NCI-H2107 (cell line): ENCODE results near the gene SUGT1.
"Not testable (repeated sequence)": the region's sequence is repeated elsewhere in the genome, so short reads cannot be mapped to it uniquely, and the experiment has no call there.

Source experiments
- DNase-seq: peaks from one replicate; lab custom pipeline; 2025; lab: John Stamatoyannopoulos, UW

SUGT1 gene

DNA sequence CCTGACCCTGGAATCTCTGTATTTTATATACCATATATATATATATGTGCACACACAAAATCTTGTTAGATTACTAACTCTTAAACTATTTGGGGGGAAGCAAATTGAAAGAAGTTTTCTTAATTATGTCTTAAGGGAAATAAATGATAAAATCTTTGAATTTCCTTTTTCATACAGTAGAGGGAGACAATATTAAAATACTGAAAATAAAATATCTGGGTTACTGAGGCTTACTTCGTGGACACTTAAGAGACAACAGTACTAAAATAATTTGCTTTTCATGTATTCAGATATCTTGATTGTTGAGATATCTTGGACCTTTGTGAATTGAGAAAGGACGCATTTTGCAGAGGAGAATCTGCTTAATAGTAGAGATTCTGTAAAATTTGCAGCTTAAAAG, 17.0 kb downstream of the SUGT1 start:
- DNase-seq: no peak

DNA sequence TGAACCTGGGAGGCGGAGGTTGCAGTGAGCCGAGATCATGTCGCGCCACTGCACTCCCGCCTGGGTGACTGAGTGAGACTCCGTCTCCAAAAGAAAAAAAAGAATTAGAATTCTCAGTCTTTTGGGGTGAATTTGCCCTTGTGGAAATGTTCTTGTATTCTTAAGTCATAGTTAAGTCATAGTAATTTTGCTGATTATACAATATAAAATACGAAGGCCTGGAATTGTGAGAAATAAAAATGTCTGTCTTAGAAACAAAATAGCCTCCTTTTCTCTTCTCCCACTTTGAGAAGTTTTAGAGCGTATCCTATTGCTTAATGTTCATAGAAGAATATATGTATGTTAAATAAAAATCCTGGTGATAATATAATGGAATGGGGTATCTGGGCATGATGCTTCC, 18.1 kb downstream of the SUGT1 start:
- no peak for DNase-seq

DNA sequence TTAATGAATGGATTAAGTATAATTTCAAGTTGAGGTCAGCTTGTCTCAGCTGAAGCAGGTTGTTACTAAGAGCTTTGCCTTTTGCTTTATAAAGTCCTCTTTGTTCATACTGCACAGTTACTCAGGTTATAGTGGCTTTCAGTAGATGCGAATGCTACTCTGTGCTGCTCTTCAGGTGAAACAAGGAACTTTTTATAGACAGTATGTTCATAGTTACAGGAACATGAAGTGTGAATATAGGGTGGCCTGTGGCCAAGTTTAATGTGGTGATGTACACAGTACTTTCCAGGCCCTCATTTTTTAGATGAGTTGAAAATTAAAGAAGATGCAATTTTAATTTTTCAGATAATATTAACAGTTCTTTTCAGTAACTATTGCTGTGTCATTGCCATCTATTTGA, 20.8 kb downstream of the SUGT1 start:
- DNase-seq: no peak

DNA sequence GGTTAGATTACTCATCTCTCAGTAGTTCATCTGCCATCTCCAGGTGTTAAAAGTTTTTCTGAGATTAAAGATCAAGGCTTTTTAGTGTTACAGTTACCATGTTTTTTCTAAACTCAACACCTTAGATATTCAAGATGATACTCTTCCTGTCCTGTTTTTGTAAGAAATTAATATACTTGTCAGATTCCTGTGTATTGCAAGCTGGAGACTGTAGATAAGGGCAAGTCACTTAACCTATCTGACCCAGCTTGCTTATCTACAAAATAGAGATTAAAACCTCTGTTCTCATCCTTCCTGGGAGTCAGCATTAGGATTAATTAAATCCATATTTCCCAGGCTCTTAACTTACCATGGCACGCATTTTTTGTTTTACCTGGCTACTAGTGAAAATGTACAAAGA, 25.2 kb downstream of the SUGT1 start:
- no peak for DNase-seq

DNA sequence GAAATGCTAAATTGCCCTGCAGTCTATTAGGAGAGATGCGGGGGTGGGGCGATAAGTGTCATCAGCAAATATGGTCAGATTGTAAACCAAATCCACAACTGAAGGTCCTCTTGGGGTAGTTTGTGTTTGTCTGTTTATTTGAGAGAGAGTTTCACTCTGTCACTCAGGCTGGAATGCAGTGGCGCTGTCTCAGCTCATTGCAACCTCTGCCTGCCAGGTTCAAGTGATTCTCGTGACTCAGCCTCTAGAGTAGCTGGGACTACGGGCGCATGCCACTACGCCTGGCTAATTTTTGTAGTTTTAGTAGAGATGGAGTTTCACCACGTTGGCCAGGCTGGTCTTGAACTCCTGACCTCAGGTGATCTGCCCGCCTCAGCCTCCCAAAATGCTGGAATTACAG, 33.2 kb downstream of the SUGT1 start:
- DNase-seq: not testable (repeated sequence)

DNA sequence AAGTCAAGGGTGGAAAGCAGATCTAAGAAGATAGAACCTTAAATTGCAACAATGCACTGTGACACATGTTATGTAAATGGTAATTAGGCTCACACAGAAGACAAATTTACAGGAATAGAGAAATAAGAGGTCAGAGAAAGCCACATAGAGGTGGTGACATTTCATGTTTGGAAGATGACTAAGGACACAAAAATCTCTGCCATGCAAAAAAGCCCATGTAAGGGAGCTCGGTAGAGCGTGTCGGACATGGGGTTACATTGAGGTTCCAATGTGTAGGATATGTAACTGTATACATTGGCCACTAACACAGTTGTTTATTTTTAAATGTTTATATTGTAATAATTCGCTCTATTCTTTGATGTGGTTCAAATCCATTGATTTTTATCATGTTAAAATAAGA, 33.7 kb downstream of the SUGT1 start:
- DNase-seq: no peak

DNA sequence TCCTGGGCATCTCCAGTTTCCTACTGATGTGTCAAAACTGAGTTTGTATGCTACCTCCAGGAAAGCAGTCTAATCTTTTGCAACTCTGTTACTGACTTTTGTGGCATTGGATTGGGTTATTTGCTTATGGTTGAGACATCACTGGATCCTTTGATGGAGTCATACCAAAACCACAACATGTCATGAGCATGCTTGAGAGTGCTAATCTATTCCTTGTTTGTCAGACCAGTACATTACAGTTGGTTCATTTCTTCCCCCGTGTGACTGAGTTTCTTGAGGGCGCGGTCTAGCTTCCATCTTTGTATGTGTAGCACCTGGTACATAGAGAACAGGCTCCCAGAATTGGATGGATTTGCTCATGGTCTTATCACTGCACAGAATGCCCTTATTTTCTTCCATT, 43.2 kb downstream of the SUGT1 start:
- DNase-seq: no peak

DNA sequence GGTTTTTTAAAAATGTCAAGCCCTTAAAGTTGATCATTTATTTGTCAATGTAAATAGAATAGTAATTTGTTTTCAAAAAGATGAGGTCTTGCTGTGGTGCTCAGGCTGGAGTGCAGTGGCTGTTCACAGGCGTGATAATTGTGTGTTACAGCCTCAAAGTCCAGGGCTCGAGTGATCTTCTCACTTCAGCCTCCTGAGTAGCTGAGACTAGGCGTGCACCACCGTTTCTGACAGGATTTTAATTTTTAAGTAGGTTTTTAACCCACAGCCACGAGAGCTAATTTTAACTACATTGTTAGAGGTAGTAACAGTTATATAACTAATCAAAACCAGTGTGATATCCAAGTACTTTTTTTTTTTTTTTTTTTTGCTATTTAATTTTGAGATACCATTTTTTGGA, 43.9 kb downstream of the SUGT1 start:
- no peak for DNase-seq

DNA sequence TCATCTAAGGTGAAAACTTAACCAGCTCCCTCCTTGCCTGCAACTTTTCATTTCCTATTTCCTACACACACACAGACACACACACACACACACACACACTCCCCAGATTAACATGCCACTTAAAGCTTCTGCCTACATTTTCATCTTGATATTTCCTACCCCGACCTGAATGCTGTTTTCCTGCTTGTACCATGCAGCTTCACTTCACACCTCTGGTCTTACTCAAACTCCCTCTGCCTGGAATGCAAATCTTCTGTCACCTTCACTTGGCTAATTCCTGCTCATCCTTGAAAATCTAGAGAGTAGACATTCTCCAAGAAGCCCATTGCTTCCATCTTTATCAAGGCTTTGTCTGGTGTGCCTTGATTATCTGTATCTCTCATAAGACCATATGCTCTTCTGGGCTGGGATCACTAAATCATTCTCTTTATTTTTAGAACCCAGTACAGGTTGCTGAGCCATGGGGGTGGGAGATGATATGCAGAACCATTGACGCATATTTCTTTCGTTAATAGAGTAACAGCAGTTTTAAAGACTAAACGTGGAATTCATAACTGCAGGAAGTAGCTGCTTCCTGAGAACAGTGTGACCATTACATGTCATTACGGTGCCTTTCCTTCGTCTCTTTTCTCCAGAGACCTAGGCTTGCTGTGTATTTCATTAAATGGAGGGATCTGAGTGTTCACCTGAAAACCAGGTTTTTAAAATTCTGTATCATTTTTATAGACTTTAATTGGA, 49.3 kb downstream of the SUGT1 start:
- no peak for DNase-seq

DNA sequence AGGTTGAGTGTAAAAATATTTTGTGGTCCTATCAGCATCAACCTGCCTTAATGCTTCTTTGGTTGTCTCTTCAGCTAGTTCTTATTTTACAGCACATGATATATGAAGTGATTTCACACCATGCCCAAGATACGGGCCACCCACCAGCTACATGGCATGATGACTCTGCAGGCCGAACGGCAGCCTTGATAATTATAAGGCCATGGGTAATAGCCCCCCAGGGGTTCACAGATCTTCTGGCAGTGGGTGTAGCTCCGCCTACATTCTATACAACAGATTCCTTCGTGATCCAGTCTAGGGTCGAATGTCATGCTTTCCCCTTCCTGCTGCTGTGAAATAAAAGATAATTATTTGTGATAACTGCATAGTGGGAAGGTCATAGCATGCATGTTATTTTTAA, 50.8 kb downstream of the SUGT1 start:
- DNase-seq: no peak

DNA sequence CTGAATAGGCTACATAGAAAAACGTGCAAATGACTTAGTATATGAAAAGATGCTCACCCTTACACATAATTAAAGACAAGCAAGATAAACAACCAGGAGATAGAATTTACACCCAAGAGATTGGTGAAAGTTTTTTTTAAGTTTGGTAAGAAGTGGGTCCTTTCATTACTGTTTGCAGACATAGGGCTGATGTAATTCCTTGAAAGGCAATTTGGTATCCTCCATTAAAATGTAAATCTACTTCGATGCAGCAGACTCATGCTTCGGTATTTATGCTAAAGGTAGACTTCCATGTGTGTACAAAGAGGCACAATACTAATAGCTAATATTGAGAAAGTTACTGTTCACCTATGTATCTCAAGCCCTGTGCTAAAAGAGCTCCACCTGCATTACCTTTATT, 53.4 kb downstream of the SUGT1 start:
- DNase-seq: no peak

DNA sequence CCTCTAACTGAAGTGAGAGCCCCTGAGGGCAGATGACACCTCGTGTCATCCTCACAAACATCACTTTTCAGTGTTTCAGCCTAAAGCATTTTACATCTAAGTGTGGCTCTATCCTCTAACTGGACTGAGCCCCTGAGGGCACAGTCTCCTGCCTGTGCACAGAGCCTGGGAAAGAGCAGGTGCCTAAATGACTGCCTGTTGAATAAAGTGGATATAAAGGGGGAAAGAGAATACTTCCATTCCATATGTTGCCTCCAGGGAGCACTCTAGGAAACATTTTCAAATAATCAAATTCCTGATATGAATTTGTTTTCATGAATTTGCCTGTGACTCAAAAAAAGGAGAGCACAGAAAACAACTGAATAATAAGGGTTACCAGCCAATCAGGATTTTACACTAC, 54.7 kb downstream of the SUGT1 start:
- DNase-seq: no peak

DNA sequence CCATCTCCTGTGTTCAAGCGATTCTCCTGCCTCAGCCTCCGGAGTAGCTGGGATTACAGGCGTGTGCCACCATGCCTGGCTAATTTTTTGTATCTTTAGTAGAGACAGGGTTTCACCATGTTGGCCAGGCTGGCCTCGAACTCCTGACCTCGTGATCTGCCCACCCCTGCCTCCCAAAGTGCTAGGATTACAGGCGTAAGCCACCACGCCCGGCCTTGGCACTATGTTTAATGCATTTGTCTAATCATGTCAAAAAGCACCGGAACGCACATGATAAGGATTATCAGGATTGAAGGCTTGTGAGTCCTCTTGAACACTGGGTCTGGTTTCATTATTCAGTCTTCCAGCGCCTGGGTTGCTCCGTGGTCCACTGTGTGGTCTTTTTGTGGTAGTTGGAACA, 55.6 kb downstream of the SUGT1 start:
- DNase-seq: not testable (repeated sequence)

DNA sequence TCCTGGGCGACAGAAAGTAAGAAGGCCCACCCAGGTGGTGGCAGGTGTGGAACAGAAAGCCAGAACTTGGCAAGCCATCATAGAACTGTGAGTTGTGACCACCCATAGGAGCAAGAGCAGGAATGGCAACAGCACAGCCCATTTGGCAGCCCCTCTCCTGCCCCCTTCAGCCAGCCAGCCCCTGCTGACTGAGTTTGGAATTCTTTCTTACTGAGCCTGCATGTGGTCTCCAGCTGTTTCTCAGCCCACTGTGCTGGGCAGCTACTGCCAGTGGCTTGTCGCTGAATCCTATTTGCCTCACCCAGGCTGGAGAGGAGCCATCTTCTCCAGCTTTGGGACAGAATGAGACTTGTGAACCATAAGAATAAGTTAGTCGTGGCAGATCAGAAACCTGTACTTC, 58.6 kb downstream of the SUGT1 start:
- DNase-seq: no peak

DNA sequence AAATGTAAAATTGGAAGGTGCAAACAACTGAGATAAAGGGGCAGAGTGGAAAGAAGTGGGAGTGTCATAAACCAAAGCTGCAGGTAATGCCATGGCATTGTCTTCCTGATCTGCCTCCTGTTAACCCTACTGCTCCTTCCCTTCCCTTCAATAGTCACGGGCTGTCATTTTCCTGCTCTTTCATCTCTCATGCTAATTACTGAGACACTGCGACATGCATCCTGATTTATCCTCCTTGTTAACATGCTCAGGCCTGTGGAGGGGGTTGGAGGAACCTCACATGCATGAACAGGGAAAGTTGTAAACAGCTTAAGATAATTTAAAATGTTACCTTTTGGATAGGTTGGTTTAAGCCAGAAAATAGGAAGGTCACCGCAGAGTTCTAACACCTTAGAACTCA, 59.7 kb downstream of the SUGT1 start:
- no peak for DNase-seq

DNA sequence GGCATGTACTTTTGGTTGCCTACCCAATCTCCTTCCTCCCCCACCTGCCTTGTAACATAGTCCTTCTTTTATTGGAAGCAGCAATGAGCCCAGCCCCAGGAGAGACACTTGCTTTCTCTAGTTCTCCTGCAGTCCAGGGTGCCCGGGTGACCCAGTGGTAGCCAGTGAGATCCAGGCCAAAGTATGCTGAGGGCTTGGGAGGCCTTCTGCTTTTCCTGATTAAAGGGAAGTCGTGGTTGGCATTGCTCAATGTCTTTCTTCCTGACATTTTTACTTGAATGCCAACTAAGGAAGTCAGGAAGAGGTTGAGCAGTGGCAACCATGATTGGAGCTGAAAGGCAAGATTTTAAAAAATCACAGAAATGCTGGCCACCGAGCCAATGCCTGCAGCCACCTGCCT, 61.3 kb downstream of the SUGT1 start:
- no peak for DNase-seq

DNA sequence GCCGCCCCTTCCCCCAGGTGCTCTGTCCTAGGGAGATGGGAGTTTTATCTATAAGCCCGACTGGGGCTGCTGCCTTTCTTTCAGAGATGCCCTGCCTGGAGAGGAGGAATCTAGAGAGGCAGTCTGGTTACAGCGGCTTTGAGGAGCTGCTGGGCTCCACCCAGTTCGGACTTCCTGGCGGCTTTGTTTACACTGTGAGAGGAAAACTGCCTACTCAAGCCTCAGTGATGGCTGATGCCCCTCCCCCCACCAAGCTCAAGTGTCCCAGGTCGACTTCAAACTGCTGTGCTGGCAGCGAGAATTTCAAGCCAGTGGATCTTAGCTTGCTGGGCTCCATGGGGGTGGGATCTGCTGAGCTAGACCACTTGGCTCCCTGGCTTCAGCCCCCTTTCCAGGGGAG, 68.3 kb downstream of the SUGT1 start:
- DNase-seq: not testable (repeated sequence)

DNA sequence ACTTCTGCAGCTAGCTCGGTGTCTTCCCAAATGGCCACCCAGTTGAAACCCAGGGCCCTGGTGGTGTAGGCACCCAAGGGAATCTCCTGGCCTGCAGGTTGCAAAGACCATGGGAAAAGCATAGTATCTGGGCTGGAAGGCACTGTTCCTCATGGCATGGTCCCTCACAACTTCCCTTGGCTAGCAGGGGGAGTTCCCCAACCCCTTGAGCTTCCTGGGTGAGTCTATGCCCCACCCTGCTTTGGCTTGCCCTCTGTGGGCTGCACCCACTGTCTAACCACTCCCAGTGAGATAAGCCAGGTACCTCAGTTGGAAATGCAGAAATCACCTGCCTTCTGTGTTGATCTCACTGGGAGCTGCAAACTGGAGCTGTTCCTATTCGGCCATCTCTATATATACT, 68.7 kb downstream of the SUGT1 start:
- DNase-seq: not testable (repeated sequence)

DNA sequence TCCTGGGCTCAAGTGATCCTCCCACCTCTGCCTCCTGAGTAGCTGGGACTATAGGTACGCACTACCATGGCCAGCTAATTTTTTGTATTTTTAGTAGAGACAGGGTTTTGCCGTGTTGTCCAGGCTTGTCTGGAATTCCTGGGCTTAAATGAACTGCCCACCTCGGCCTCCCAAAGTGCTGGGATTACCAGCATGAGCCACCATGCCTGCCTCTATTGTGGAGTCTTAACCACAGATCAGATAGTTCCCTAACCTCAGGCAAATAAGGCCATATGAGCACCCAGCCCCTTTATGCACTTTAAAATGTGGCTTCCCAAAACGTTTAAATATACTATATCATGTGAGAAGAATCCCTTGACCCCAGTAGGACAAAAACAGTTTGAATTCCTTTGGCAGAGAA, 70.5 kb downstream of the SUGT1 start:
- DNase-seq: no peak

DNA sequence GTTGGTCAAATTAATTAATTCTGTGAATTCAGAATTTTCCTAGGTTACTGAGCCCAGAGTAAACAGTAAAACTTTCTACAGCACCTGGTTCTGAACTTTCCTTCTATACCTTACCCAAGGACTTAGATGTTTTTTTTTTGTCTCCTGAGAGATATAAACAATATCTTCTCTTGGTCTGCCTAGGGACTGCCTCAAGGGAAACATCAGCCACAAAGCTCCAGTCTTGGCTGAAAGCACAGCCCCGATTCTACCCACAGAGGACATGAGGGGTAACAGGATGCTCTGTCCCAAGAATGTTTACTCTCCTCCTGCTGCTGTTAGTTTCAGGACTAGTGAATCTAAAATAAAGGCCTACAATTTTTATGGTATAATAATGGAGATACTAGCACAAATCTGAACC, 72.7 kb downstream of the SUGT1 start:
- no peak for DNase-seq

DNA sequence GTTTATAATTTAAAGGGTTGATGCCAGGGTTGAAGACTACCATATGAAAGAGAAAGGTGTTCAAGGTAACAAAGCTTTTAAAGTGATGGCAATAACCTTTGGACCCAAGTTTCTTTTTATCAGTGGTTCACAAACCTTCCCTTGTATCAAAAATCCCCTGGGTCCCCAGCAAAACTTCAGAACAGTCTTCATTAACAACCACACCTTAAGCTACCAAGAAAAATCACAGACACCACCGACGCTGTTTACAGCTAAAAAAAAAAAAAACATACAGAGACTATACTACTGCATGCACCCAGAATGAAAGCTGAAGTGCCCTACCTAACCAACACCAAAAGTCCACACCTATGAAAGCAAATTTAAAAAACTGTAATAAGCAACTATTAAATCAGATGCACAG, 73.6 kb downstream of the SUGT1 start:
- DNase-seq: no peak

DNA sequence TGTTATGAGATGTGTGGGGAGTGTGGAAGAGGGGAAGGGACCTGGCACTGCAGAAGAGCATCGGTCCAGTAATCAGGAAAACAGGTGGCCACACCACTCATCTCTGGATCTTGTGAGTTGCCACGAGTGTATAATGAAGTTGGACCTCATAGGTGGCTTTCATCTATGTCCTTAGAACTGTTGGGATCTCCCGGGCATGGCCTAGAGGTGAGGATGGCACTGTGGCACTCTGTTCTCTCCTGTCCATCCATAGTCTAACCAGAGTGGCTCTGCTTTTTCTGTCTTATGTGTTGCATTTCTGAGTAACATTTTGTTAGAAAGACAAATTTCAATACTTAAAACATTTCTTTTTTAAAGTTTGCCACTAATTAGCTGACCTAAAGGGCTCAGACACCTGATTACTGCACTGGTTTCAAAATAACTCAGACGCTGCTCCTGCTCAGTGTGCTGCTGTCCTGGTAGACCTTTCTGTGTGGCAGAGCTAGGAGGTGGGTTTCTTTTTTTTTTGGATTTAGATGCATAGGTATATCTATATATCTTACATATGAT, 81.5 kb downstream of the SUGT1 start:
- DNase-seq: no peak

DNA sequence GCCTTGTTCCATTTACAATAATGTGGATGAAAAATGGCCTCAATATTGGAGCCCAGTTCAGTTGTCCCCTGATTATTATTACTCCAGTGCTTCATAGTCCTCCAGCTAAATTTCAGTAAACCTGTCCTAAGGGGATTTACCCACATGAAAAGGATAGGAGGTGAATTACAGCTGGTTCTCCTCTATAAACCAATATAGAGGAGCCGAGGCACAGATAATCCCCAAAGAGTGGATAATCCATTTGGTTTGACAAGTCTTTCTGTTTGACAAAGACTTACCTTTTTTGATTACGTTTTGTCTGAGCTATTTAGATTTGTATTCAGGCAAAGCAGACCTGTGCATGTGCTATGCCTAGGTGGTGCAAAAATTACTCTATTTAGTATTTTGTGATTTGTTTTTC, 84.3 kb downstream of the SUGT1 start:
- DNase-seq: no peak

DNA sequence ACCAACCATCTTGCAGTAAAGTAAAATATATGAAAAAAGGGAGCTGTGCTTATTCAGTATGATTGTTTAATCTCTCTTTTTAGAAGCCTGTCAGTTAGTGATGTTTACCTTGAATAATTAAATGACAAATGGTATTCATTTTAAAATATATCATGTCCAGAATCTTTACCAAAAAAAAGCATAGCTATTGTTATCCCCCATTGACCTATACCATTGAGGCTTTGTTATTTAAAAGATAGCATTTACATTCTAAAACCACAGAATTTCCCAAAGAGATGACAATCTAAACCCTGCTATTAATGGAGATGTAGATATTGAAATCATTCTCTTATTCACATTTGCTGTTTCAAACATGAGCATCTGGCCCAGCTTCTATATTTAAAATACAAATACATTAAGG, 84.8 kb downstream of the SUGT1 start:
- DNase-seq: no peak
